H9 (cell line): ENCODE measurements around the gene HLA-E. TPM values are rescaled to one million over a fixed set of nuclear protein-coding genes. Genes with fewer than 3 reads are reported as not detected.

Experiments used
- DNase-seq: peaks from one replicate; pipeline ENCODE4 v3.0.0-alpha.2; 2017
- H2AFZ ChIP-seq: one replicate; pipeline ENCODE4 v1.6.1; 2013; ENCODE audit warnings: mild to moderate bottlenecking, low read length, control low read depth, moderate library complexity
- H2AK5ac ChIP-seq: 2 replicates; pipeline ENCODE4 v1.6.1; 2013; ENCODE audit warnings: low read length, control low read depth, mixed read lengths; ENCODE audit not compliant: insufficient read length
- H2BK120ac ChIP-seq: one replicate; pipeline ENCODE4 v1.6.1; 2013; ENCODE audit warnings: low read depth, mild to moderate bottlenecking, low read length, control low read depth, inconsistent platforms; ENCODE audit not compliant: poor library complexity, severe bottlenecking
- H2BK12ac ChIP-seq: 2 replicates; pipeline ENCODE4 v1.6.1; 2013; ENCODE audit warnings: low read length, control low read depth, mixed read lengths, low read depth; ENCODE audit not compliant: insufficient read length
- H2BK15ac ChIP-seq: 2 replicates; pipeline ENCODE4 v1.6.1; 2013; ENCODE audit warnings: low read depth, low read length, control low read depth
- H2BK20ac ChIP-seq: one replicate; pipeline ENCODE4 v1.6.1; 2013; ENCODE audit warnings: low read depth, mild to moderate bottlenecking, low read length, control low read depth, inconsistent platforms; ENCODE audit not compliant: poor library complexity, severe bottlenecking
- H2BK5ac ChIP-seq: 2 replicates; pipeline ENCODE4 v1.6.1; 2013; ENCODE audit warnings: low read length, control low read depth, mixed read lengths; ENCODE audit not compliant: insufficient read length
- H3K14ac ChIP-seq: 2 replicates; pipeline ENCODE4 v1.6.1; 2013; ENCODE audit warnings: low read length, control low read depth; ENCODE audit not compliant: insufficient read depth
- H3K18ac ChIP-seq: 2 replicates; pipeline ENCODE4 v1.6.1; 2013; ENCODE audit warnings: low read depth, mild to moderate bottlenecking, mixed read lengths, low read length, control low read depth; ENCODE audit not compliant: insufficient read length
- H3K23ac ChIP-seq: 2 replicates; pipeline ENCODE4 v1.6.1; 2013; ENCODE audit warnings: low read length, control low read depth, mixed read lengths, low read depth; ENCODE audit not compliant: insufficient read length
- H3K23me2 ChIP-seq: 2 replicates; pipeline ENCODE4 v1.6.1; 2013; ENCODE audit warnings: low read depth, mild to moderate bottlenecking, mixed read lengths, low read length, control low read depth; ENCODE audit not compliant: insufficient read length, poor library complexity, severe bottlenecking
- H3K27ac ChIP-seq: 2 replicates; pipeline ENCODE4 v1.5.1; 2013; ENCODE audit warnings: low read length, control low read depth, mixed read lengths, low read depth; ENCODE audit not compliant: insufficient read length
- H3K27me3 ChIP-seq: 2 replicates; pipeline ENCODE4 v1.6.1; 2013; ENCODE audit warnings: low read length, control low read depth, inconsistent platforms; ENCODE audit not compliant: insufficient read depth
- H3K4ac ChIP-seq: 2 replicates; pipeline ENCODE4 v1.6.1; 2013; ENCODE audit warnings: low read depth, mild to moderate bottlenecking, control low read depth, inconsistent platforms, low read length, moderate library complexity
- H3K4me1 ChIP-seq: 2 replicates; pipeline ENCODE4 v1.6.1; 2013; ENCODE audit warnings: low read length, control low read depth, inconsistent platforms; ENCODE audit not compliant: insufficient read depth
- H3K4me2 ChIP-seq: 2 replicates; pipeline ENCODE4 v1.6.1; 2013; ENCODE audit warnings: low read length, control low read depth, mixed read lengths; ENCODE audit not compliant: insufficient read length, insufficient read depth
- H3K56ac ChIP-seq: 2 replicates; pipeline ENCODE4 v1.6.1; 2013; ENCODE audit warnings: low read depth, mild to moderate bottlenecking, mixed read lengths, low read length, control low read depth; ENCODE audit not compliant: insufficient read length
- H3K79me1 ChIP-seq: 2 replicates; pipeline ENCODE4 v1.6.1; 2013; ENCODE audit warnings: low read depth, mild to moderate bottlenecking, moderate library complexity, low read length, control low read depth, inconsistent platforms; ENCODE audit not compliant: insufficient read depth, poor library complexity, severe bottlenecking
- H3K79me2 ChIP-seq: 2 replicates; pipeline ENCODE4 v1.6.1; 2013; ENCODE audit warnings: low read length, control low read depth, inconsistent platforms; ENCODE audit not compliant: insufficient read depth
- H3K9ac ChIP-seq: 2 replicates; pipeline ENCODE4 v1.6.1; 2013; ENCODE audit warnings: low read length, control low read depth, mixed read lengths; ENCODE audit not compliant: insufficient read length; ENCODE audit errors: extremely low read depth
- H3K9me3 ChIP-seq: one replicate; pipeline ENCODE4 v1.6.1; 2013; ENCODE audit warnings: low read depth, low read length, inconsistent platforms; ENCODE audit not compliant: control insufficient read depth
- H3T11ph ChIP-seq: one replicate; pipeline ENCODE4 v1.6.1; 2013; ENCODE audit warnings: mild to moderate bottlenecking, low read length, control low read depth, inconsistent platforms
- H4K20me1 ChIP-seq: one replicate; pipeline ENCODE4 v1.6.1; 2013; ENCODE audit not compliant: control insufficient read depth, insufficient read length, insufficient read depth
- H4K5ac ChIP-seq: 2 replicates; pipeline ENCODE4 v1.6.1; 2013; ENCODE audit warnings: low read depth, mild to moderate bottlenecking, mixed read lengths, low read length, control low read depth; ENCODE audit not compliant: insufficient read length
- H4K8ac ChIP-seq: replicated peaks from 2 replicates; pipeline ENCODE4 v1.6.1; 2013; ENCODE audit warnings: low read length, control low read depth, mixed read lengths, low read depth; ENCODE audit not compliant: insufficient read length
- H4K91ac ChIP-seq: 2 replicates; pipeline ENCODE4 v1.6.1; 2013; ENCODE audit warnings: low read depth, mild to moderate bottlenecking, moderate library complexity, mixed read lengths, low read length, control low read depth; ENCODE audit not compliant: insufficient read length
- H3K27ac Mint-ChIP-seq, 3 experiments: 2 replicates in 2 of 3; 3 replicates in 1 of 3; pipeline ENCODE4 v1.8.0; 2020 to 2021; ENCODE audit warnings: mixed read lengths in 3 of 3, mild to moderate bottlenecking in 1 of 3, moderate library complexity in 1 of 3
- H3K27me3 Mint-ChIP-seq: 2 replicates; pipeline ENCODE4 v1.8.0; 2021; ENCODE audit warnings: low read depth, mild to moderate bottlenecking, moderate library complexity, mixed read lengths
- H3K36me3 Mint-ChIP-seq, 3 experiments: 2 replicates in 2 of 3; 3 replicates in 1 of 3; pipeline ENCODE4 v1.8.0; 2020 to 2021; ENCODE audit warnings: low read depth in 3 of 3, mixed read lengths in 3 of 3; ENCODE audit not compliant: insufficient read depth in 1 of 3
- H3K4me1 Mint-ChIP-seq, 2 experiments: 2 replicates each; pipeline ENCODE4 v1.8.0; 2020; ENCODE audit warnings: mixed read lengths in 2 of 2
- H3K4me3 Mint-ChIP-seq, 2 experiments: 2 replicates in 1 of 2; 3 replicates in 1 of 2; pipeline ENCODE4 v1.8.0; 2020 to 2021; ENCODE audit warnings: mild to moderate bottlenecking in 2 of 2, mixed read lengths in 2 of 2, moderate library complexity in 1 of 2
- H3K9me3 Mint-ChIP-seq, 2 experiments: 2 replicates in 1 of 2; 3 replicates in 1 of 2; pipeline ENCODE4 v1.8.0; 2020; ENCODE audit warnings: mild to moderate bottlenecking in 2 of 2, mixed read lengths in 2 of 2, moderate library complexity in 1 of 2
- CTCF ChIP-seq: fragments of 200-600 bp; sonication (generic); conservative IDR thresholded peaks from 3 replicates; pipeline ENCODE4 v1.8.0; 2021; ENCODE audit warnings: antibody characterized with exemption, mild to moderate bottlenecking
- WGBS: extraction: QIAGEN DNeasy Blood & Tissue Kit; methylation state at CpG from one replicate; pipeline ENCODE4 v1.1.7; 2013; ENCODE audit warnings: missing lambda C conversion rate, low lambda C conversion rate, mixed read lengths; ENCODE audit not compliant: insufficient read length; ENCODE audit errors: extremely low coverage; 5-methylcytosine and 5-hydroxymethylcytosine counted together
- total RNA-seq: library from RNA; stranded (reverse); gene quantifications from 2 replicates; pipeline ENCODE4 v1.2.1, GENCODE V29; 2021

The HLA-E gene
- total RNA-seq, 1 experiment from 2014 or later: 28.1 TPM

GRCh38 chr6:30465595-30466306 is 23.6 kb upstream of the HLA-E start:
- WGBS: no CpG with 5 or more reads among the region's 13 CpGs
- Histone ChIP-seq H2BK5ac (no peak overlapping the region), H3K23me2 (no peaks in the 10 kb centered on the region), H2BK12ac (no peak overlapping the region), H3T11ph (no peak overlapping the region), H2AFZ (no peak overlapping the region), H2BK20ac (no peak overlapping the region), H3K23ac (no peak overlapping the region), H3K27ac (no peak overlapping the region), H2AK5ac (no peak overlapping the region), H4K20me1 (no peaks in the 10 kb centered on the region), H3K4me1 (no peaks in the 10 kb centered on the region), H3K9ac (no peak overlapping the region), H3K27me3 (peaks cover 76% of the 10 kb centered on the region), H3K4ac (no peak overlapping the region), H2BK120ac (no peak overlapping the region), H4K8ac (no peak overlapping the region), H3K56ac (no peak overlapping the region), H3K79me1 (no peaks in the 10 kb centered on the region), H4K5ac (no peak overlapping the region), H4K91ac (no peak overlapping the region), H3K18ac (no peak overlapping the region), H2BK15ac (no peak overlapping the region), H3K79me2 (no peaks in the 10 kb centered on the region), H3K14ac (no peak overlapping the region), H3K9me3 (no peaks in the 10 kb centered on the region), H3K4me2 (peak overlapping the region; percentile 84)
- Mint-ChIP-seq H3K27me3 (peaks cover 97% of the 10 kb centered on the region), H3K4me3 (peak overlapping the region; percentile 55 to 67; a peak in 3 of 5 replicates), H3K27ac (no peak overlapping the region), H3K36me3 (no peaks in the 10 kb centered on the region; a peak in 2 of 7 replicates), H3K9me3 (peaks cover 0 to 3% of the 10 kb centered on the region in 2 experiments; a peak in 1 of 5 replicates), H3K4me1 (peaks cover 9 to 11% of the 10 kb centered on the region in 2 experiments)
- TF ChIP-seq CTCF: no peak
- no peak for DNase-seq
